GM10248 (cell line): ENCODE results near the gene SMTNL1.
A peak's percentile ranks its signal among the peaks of the same experiment; 100 is the strongest.

Experiments
- CTCF ChIA-PET: fragments of 300-600 bp; sonication (Branson Sonifier 250); formaldehyde crosslinking; extraction: SDS; loops from one replicate; lab custom pipeline; 2021; ENCODE audit warnings: antibody characterized with exemption; lab: Yijun Ruan, JAX
- POLR2A ChIA-PET: fragments of 350-650 bp; sonication (Branson Sonifier 250); formaldehyde crosslinking; extraction: SDS; loops from one replicate; lab custom pipeline; 2020; ENCODE audit warnings: antibody characterized with exemption; lab: Yijun Ruan, JAX
- DNase-seq: peaks from one replicate; pipeline ENCODE4 v3.0.0; 2012; ENCODE audit errors: extremely low spot score
- TF ChIP-seq, protein P1 (sequence below): IDR thresholded peaks from 2 replicates; pipeline ENCODE4 v1.5.1; 2012; ENCODE audit warnings: mild to moderate bottlenecking, low read depth; ENCODE audit errors: extremely low read depth, missing control alignments, control extremely low read depth

Gene SMTNL1

DNA sequence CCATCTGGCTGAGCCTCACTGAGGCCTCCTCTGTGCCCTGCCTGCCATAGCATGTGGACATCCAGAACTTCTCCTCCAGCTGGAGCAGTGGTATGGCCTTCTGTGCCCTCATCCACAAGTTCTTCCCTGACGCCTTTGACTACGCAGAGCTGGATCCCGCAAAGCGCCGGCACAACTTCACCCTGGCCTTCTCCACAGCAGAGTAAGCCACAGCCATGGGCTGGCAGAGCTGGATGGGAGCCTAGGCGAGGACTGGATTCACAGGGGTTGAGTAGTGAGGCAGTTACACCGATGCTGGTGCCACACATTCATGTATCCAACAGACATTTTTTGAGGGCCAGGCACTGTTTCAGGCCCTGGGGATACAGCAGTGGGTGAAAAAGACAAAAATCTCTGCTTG, 9.1 kb downstream of the SMTNL1 start:
- ChIA-PET POLR2A (interaction anchor here (0.6 kb wide), 2 partner anchors 19 to 157 kb away, joined by 3 to 4 read pairs; no protein-coding TSS in a partner anchor), CTCF (interaction anchor here (0.8 to 5.7 kb wide), 11 partner anchors 11 to 198 kb away, joined by 3 to 40 read pairs (median 8); partner anchors contain the start of genes SMTNL1, TIMM10 and UBE2L6)
- no peak for DNase-seq
- TF ChIP-seq, protein P1, sequence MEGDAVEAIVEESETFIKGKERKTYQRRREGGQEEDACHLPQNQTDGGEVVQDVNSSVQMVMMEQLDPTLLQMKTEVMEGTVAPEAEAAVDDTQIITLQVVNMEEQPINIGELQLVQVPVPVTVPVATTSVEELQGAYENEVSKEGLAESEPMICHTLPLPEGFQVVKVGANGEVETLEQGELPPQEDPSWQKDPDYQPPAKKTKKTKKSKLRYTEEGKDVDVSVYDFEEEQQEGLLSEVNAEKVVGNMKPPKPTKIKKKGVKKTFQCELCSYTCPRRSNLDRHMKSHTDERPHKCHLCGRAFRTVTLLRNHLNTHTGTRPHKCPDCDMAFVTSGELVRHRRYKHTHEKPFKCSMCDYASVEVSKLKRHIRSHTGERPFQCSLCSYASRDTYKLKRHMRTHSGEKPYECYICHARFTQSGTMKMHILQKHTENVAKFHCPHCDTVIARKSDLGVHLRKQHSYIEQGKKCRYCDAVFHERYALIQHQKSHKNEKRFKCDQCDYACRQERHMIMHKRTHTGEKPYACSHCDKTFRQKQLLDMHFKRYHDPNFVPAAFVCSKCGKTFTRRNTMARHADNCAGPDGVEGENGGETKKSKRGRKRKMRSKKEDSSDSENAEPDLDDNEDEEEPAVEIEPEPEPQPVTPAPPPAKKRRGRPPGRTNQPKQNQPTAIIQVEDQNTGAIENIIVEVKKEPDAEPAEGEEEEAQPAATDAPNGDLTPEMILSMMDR = no peak

DNA sequence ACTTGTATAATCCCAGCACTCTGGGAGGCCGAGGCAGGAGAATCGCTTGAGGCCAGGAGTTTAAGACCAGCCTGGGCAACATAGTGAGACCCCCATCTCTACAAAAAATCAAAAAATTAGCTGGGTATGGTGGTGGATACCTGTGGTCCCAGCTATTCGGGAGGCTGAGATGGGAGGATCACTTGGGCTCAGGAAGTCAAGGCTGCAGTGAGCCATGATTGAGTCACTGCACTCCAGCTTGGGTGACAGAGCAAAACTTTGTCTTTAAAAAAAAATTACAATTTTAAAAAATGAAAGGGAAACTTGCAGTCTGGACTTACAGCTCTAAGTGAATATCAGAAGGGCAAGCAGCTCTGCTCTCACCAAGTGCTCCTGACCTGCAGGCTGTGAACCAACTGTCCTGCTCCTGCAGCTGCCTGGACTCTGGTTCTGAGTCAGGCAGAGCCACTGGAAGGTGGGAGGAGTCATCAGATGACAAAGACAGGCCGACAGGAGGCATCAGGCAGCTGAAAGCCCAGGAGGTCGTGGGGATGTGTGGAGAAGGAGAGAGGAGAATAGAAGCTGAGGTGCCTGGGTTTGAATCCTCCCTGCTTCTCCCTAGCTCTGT, 9.6 kb downstream of the SMTNL1 start:
- TF ChIP-seq, protein P1 = no peak
- peak; percentile 73 for DNase-seq
- ChIA-PET CTCF (interaction anchor here (0.8 to 5.7 kb wide), 14 partner anchors 11 to 199 kb away, joined by 3 to 40 read pairs (median 8); partner anchors contain the start of genes SMTNL1, TIMM10 and UBE2L6), POLR2A (interaction anchor here (0.5 to 0.6 kb wide), 3 partner anchors 18 to 156 kb away, joined by 3 to 4 read pairs (median 3); no protein-coding TSS in a partner anchor)

DNA sequence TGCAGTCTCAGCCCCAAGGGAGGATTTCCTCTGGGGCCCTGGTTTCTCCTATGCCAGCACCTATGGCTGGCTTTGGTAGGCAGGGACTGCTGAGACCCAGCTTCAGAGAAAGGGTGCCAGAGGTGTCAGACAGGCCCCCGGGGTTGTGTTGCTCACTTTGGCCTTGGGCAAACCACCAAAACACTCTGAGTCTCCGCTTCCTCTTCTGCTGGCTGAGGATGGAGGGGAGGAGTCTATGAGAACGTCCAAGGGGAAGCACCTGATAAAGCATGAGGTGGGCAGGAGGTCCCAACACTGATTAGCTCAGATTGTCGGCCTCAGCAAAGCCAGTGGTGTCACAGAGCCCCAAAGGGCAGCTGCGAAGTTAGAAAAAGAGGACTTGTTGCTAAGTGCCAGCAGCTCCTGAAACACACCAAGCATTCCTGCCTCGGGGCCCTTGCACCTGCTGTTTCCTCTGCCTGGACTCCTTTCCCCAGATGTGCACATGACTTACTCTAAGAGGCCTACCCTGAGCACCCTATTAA, 10.5 kb downstream of the SMTNL1 start:
- ChIA-PET POLR2A (interaction anchor here (0.5 kb wide), 1 partner anchor 42 kb away, joined by 3 read pairs; no protein-coding TSS in a partner anchor), CTCF (interaction anchor here (0.8 to 5.7 kb wide), 12 partner anchors 10 to 117 kb away, joined by 3 to 40 read pairs (median 9); partner anchors contain the start of genes SMTNL1, TIMM10 and UBE2L6)
- DNase-seq = peak; percentile 78
- TF ChIP-seq, protein P1 = no peak

DNA sequence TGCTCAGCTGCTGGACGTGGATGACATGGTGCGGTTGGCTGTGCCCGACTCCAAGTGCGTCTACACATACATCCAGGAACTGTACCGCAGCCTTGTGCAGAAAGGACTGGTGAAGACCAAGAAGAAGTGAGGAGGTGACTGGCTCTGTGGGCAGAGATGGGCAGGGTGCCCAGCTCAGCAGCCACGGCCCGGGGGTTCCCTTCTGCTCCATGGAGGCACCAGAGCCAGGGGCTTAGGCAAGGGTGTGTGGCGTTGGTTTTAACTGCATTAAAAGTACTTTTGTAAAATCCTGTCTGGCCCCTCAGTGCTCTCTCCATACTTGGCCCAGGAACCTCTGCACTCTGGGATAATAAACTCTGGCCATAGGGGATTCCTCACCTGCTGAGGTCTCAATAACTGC, 12.6 kb downstream of the SMTNL1 start:
- POLR2A ChIA-PET = no interaction called here

GRCh38 chr11:57551941-57552340, 14.5 kb downstream of the SMTNL1 start:
- TF ChIP-seq, protein P1 = no peak
- POLR2A ChIA-PET = no interaction called here
- CTCF ChIA-PET = interaction anchor here (1.2 to 2.9 kb wide), 4 partner anchors 17 to 89 kb away, joined by 3 to 10 read pairs (median 5); no protein-coding TSS in a partner anchor
- no peak for DNase-seq

More for the DNA sequence above, 12.6 kb downstream of the SMTNL1 start:
- CTCF ChIA-PET = interaction anchor here (0.9 to 5.7 kb wide), 7 partner anchors 16 to 203 kb away, joined by 3 to 40 read pairs (median 5); partner anchors contain the start of gene UBE2L6
- TF ChIP-seq, protein P1 = no peak
- DNase-seq = no peak

DNA sequence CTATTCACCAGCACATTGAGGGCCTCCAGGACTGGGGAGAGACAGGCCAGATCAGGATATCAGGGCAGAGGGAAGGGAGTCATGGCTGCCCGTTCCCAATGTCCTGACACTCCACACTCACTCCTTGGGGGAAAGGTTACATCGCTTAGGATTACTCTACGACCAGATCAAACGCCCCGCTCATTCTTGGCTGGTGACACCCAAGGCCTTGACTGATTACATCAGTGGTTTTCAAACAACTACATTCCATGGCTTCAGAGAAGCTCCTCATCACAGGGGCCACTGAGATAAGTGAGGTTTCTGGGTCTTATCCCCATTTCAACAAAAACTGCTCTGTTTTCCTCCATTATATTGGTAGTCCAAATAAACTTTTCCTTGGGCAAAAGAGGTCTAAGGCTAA, 15.1 kb downstream of the SMTNL1 start:
- ChIA-PET POLR2A (no interaction called here), CTCF (interaction anchor here (1.2 to 2.9 kb wide), 3 partner anchors 16 to 89 kb away, joined by 3 to 10 read pairs (median 4); no protein-coding TSS in a partner anchor)
- DNase-seq = no peak
- TF ChIP-seq, protein P1 = no peak
